OCI-LY1 (cell line): ENCODE results near the gene MINDY4.

Experiments used
- CTCF ChIP-seq: fragments of 200-600 bp; sonication (generic), shearing (Covaris generic); IDR thresholded peaks from 2 replicates; pipeline ENCODE4 v1.5.1; 2017; ENCODE audit warnings: mild to moderate bottlenecking, antibody characterized with exemption, low read length, moderate library complexity, mixed read lengths
- EZH2 ChIP-seq: fragments of 200-600 bp; sonication (generic), shearing (Covaris generic); IDR thresholded peaks from 2 replicates; pipeline ENCODE4 v1.8.0; 2017; ENCODE audit warnings: borderline replicate concordance, mixed run types, mild to moderate bottlenecking, antibody characterized with exemption, low read length, moderate library complexity, mixed read lengths

- no peak for TF ChIP-seq CTCF
- TF ChIP-seq EZH2: no peak
These were observed 10.6 kb upstream of the MINDY4 start for GRCh38 chr7:30760514-30761213.
